Germinal center (tissue), 1 donor: ENCODE measurements around the gene MUC6.

Experiments
- DNase-seq: peaks from one replicate; pipeline ENCODE4 v3.0.0; 2012; ENCODE audit warnings: mixed read lengths, low spot score

MUC6 gene

DNA sequence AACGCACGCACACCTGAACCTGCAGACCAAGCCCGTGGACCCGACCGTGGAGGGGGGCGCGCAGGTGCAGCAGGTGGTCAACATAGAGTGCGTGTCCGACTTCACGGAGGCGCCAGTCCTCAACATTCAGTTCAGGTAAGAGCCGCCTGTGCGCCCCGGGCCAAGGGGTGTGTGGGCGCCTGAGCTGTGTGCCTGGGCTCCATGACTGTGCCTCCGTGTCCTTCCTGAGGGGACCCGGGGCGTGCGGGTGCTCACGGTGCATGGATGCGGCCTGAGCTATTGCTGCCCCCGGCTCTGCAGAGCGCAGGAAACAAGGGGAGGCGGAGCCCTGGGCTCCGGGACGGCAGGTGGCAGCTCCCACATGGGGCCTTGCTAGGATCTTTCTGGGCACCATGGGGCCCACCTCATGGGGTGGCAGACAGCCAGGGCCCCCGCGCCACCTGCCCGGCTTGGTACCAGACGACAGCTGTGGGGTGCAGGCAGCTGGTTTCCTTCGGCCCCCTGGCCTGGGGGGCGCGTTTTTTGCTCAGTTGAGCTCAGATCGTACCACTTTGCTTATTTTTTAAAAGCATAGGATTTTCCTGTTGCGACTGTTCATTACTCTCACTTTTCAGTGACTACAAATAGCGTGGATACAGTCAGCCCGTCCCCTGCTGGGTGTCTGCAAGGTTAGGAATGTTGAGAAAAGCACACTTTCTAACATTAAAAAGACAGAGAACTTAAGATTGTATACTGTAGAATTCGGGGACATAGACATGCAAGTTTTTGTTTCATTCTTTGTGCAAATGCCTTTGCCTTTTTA, 28.3 kb downstream of the MUC6 start:
- DNase-seq, result no peak

DNA sequence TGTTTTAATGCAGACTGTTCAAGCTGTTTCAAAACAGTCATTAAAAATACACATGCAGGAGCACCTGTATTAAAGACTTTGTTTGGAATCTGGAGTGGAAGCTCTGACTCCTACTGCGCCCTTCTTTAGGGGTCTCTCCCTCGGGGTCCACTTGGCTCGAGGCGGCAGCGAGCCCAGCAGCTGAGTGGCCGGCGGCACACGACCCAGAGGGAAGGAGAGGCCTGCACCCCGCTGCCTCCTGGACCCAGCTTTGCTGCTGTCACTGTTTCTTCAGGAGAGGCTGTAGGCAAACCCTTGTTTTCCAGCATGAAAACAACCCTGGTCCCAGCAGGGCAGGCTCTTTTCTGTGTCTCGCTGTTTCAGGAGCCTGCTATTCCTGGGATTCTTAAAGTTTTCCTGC, 29.2 kb downstream of the MUC6 start:
- DNase-seq, result no peak

DNA sequence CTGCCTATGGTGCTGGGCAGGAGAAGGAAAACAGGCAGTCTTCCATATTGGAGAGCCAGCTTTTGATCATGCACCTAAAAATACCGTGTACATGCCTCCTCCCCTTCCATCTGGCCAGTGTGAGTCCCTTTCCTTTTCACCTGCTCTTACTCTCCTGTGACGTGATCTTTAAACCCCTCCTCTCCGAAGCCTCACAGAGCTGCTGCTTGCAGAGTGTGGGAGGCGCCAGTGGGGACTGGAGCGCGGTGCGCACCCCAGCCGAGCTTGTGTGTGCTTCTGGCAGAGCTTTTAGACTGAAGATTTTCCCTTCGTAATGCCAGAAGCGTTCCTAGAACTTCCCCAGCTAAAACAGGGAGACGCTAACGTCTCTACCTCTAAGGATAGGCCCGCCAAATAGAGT, 29.8 kb downstream of the MUC6 start:
- no peak for DNase-seq

DNA sequence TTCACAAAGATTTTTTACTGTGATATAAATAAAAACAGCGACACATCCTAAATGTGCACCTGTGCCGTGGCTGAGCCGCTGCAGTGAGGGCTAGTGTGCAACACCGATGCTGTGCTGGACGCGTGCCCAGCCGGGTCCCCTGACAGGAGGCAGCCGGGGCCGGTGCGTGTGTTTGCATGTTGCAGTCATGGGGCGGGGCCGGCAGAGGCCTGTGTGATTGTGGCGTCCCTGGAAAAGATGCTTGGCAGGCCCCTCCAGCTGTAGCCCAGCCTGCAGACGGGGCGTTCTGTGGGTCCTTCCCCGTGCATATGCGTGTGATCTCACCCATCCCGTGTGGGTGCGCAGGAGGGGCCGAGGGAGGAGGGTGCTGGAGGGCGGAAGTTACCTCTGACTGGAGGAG, 30.6 kb downstream of the MUC6 start:
- no peak for DNase-seq

DNA sequence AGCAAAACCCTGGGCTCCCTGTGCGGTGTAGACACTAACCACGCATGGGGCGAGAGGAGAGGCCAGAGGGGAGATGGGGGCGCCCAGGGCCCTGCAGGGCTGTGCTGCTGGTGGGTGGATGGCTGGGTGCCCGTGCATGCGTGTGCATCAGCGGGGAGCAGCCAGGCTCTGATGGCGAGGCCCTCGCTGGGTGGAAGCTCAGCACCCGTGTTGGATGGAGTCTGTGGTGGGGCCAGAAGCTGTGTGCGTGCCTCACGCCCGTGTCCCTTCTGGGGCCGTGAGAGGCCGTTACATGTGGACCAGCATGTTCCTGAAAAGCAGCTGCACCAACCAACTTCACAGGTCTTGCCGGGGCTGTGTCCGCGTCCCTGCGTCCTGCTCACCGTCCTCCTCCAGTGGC, 33.4 kb downstream of the MUC6 start:
- DNase-seq, result no peak

DNA sequence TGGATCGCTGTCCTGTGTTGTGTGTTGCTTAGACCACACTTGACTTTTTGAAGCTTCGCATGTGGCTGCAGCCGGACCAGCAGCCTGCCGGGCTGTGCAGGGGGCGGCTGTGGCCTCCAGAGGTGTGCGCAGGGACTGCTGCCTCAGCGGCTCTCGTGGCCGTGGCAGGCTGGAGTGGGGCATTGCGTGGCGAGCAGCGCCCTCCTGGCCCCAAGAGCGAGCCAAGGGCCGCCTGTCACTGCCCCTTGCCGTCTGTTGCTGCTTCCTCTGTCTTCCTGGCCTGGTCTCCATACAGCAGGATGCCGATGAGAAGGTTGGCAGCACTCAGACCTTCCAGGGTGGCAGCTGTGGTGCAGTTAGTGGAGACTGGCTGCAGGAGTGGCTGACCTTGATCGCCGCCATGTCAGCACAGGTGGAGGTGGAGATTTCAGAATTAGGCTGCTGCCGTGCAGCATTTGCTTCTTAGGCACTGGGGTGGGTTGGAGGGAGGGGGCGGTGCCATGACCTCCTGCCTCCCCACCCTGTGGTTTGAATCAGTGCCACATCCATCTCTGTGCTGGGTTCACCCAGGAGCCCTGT, 34.0 kb downstream of the MUC6 start:
- DNase-seq, result no peak

DNA sequence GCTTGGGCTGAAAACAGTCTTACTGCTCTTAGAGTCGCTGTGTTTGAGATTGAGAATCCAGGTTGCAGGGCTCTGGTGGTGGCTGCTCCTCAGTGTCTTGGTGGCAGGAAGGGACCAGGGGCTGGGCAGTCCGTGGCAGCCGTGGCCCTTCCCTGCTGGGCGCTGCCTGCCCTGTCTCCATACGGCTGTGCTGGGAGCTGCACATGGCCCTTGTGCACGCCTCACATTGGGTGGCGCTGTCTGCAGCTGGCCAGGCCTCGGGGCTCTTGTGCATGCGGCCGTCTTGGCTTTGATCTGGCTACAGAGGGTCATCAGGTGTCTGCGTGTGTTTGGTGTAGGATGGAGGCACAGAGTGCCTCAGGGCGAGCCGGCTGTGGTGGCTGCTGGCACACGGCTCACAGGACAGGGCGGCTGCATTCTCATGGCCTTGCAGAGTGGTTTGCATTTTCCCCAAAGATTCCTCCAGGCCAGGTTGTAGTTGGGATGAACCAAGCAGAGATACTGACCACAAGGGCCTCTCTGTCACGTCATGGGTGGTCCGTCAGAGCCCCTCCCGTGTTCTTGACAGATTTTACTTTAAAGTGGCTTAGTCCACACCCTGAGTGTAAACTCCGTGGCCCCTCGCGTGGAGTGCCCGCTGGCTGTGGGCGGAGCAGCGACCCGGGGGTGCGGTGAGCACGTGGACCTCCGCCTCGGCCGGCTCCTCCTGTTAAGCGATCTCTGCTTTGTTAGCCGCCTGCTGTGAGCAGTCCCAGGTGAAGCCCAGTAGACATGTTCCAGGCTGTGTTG, 34.7 kb downstream of the MUC6 start:
- DNase-seq, result no peak

DNA sequence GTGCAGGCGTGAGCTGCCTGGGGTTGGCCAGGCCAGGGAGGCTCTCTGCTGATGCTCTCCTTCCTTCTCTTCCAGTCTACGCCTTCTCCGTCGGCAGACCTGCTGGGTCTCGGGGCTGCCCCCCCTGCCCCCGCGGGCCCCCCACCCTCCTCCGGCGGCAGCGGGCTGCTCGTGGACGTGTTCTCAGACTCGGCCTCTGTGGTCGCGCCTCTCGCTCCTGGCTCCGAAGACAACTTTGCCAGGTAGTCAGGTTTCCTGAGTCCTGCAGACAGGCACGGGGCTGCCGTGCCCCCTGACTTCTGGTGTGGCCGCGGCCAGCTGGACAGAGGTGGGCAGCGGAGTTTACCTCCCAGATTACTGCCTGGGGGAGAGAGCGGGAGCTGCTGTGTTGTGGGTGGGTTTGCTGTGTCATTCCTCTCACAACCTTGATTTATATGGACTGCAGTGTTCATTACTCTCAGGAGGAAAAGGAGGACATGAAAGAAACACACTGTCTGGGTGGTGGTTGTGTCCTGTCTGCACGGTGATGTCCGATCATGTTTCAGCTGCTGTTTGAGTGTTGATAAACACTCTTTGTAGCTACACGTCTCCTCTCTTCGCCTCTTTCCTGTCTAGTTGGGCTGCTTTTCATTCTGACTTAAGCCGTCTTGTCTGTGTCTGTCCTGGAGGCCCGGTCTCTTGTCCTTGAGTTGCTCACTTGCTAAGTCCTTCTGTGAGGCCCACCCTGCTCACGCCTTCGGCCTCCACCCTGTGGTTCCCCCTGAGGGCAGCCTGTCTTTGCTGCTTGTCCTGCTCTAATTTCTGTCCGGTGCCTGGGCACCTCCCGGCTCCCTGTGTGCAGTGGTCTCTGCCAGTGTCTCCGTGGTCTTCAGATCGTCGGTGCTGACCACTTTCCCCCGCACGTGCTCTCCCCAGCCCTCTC, 35.9 kb downstream of the MUC6 start:
- DNase-seq, result no peak

DNA sequence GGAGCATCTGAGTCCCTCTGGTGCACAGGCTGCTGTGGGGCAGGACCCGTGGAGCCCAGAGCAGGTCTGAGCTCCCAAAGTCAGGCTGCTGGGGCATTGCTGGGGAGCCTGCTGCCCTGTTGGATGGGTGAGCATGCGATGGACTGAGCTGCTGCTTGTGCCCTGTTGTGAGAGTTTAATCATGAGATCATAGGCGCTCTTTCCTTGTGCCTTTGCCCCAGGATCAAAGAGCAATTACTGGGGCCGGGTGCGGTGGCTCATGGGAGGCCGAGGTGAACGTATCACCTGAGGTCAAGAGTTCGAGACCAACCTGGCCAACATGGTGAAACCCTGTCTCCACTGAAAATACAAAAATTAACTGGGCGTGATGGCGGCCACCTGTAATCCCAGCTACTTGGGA, 37.5 kb downstream of the MUC6 start:
- no peak for DNase-seq

DNA sequence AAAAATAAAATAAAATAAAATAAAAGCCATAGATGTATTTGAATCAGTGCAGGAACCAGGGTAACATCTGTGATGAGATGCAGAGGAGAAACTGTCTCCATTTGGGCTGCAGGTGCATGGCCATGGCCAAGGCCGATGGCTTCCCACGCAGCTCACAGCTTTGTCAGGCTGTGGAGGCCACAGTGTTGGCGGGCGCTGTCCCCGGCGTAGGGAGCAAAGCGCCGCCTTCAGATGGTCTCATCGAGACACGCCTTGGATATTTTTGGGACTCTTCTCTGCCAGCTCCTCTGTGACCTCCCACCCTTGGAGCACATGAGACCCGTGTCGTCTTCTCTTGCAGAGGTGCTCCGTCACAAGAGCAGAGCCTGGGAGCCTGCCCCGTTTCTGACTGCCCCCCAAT, 38.6 kb downstream of the MUC6 start:
- no peak for DNase-seq

DNA sequence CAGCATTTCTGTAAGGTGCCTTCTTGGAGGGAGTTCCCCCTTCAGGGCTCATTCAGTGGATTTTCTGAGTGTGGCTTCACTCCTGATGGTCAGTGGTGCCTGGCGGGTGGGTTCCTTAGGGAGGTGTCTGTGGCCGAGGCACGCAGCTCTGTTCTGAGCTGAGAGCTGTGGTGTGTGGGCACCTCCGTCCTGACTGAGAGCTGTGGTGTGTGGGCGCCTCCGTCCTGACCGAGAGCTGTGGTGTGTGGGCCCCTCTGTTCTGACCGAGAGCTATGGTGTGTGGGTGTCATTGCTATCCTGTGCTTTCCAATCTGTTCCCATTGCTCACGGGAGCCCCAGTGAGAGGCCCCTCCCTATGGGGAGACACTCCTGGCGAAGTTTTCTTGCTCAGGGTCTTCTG, 39.8 kb downstream of the MUC6 start:
- DNase-seq, result no peak

DNA sequence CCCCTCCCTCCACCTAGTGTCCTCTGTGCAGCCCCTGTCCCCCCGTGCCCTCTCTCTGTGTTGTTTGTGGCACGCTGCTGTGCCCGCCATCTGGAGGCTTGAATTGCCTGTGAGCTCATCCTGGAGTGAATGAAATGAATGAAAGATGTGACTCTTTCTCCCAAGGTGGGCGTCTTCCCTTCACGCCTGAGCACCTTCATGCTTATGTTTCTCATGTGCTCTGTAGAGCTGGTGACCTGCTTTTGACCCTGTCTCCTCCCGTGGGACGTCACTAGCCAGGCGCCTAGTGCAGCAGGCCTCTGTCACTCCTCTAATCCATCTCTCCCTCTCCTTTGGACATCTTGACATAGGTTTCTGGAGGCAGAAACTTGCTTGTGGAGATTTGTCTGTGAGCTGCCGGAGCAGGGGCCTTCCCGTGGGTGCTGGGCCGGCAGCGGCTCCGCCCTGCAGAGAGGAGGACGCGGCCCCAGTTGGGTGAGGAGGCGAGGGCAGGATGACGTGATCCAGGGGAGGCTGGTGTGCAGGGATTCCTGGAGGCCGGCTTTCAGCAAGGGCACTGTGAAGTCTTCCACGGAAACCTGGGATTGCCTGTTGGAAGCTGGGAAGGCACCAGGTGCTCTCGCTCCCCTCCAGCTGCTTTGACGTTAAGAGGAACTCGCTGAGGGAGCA, 40.6 kb downstream of the MUC6 start:
- no peak for DNase-seq

DNA sequence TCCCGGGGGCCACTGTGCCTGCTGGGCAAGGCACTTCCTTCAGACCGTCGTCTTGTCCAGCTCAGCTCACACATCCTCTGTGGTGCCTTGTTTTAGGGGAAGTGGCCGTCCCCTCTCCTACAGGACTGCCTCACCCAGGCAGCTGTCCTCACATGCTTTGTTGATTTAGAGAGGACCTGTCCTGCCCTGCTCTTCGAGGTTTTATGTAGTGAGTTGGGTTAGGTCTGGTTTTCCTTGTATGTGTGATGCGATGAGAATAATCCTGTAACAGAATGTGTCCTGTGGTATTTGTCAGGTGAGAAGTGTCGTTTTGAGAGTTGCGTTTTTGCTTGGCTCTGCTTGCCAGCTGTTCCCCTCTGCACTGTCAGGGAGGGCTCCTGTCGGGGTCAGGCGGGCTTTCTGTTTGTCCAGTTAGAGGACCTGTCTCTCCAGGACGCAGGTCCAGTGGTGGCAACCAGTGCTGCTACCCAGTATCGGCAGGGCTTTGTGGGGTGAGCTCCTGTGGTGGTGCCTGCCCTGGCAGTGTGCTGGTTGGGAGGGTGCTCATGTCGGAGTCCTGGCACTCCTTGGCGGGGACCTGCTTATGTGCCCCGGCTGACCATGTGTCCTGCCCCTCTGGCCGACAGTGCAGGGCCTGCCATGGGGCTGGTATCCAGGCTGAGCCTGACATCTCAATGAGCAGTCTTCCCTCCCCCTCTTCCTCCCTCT, 41.3 kb downstream of the MUC6 start:
- DNase-seq, result no peak

DNA sequence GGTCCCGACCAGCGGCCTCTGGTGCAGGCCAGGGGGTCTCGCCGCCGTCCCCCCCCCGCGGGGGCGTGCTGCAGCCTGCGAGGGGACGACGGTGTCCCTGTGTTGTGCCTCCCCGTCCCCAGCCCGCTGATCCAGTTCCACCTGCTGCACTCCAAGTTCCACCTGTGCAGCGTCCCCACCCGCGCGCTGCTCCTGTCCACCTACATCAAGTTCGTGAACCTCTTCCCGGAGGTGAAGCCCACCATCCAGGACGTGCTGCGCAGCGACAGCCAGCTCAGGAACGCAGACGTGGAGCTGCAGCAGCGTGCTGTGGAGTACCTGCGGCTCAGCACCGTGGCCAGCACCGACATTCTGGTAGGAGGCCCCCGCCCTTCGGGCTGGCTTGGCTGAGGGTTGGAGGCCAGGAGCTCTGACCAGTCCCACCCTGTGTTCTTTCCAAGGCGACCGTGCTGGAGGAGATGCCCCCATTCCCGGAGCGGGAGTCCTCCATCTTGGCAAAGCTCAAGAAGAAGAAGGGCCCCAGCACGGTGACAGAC, 42.8 kb downstream of the MUC6 start:
- no peak for DNase-seq

DNA sequence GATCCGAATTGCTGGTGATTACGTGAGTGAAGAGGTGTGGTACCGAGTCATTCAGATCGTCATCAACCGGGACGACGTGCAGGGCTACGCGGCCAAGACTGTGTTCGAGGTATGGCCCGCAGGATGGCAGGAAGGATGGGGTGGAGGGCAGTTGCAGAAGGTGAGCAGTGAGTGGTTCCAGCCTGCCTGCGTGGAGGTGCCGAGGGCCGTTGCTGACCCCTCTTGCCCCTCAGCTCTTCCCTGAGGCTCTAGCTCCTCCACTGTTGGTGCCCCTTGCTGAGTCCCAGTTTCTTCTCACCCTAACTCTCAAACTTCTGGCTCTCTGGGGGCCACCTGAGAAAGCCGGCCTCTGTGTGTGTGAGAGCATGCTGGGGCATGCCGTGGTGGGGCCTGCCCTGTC, 43.9 kb downstream of the MUC6 start:
- no peak for DNase-seq

DNA sequence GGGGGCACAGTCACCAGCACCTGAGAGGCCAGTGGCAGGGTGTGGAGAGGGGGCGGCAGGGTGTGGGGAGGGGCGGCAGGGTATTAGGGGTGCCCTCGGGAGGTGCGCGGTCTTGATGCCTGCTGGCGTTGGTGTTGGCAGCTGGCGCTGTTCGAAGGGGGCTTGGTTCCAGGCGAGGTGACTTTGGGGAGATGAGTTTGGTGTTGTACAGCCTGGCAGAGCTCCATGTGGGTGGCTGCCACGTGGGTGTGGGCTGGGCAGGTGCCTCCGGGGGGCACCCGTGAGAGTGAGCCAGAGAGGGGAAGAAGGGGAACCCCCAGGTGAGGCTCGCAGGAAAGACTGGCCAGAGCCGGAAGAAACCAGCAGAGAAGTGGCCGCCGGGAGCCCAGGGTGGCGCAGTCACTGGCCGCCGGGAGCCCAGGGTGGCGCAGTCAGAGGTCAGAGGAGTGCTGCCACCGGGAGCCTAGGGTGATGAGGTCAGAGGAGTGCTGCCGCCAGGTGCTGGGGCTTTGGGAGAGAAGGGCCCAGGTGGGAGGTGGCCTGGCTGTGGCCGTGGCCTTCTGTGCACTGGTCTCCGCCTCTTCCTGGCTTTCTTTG, 44.7 kb downstream of the MUC6 start:
- no peak for DNase-seq

DNA sequence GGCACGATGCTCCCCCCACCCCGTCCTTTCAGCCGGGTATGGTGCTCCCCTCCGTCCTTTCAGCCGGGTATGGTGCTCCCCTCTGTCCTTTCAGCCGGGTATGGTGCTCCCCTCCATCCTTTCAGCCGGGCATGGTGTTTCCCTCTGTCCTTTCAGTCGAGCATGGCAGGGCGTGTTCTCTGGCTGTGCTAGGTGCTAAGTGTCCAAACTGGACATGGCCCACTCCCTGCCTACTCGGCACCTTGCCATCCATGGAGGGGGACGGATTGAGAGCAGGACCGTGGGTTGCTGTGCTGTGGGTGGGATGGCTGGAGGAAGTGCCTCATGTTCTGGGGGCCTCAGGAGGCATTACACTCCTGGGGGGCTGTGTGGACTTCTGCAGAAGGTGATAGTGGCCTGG, 45.5 kb downstream of the MUC6 start:
- no peak for DNase-seq

DNA sequence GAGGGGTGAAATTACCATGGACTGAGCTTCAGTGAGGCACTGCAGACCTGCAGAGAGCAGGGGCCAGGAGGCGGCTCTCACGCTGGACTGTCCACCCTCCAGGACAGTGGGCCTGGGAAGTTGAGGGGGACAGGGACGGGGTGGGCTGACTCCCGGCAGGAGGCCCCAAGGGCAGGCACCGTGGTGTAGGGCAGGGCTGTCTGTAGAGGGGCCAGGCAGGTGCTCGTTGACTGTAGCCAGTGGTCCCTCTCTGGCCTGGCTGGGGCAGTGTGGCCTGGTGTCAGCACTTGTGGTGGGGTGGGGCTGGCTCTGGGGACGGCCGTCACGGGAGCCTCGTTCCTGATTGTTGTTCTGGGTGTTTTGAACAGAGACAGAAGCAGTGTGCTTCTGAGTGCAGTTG, 46.4 kb downstream of the MUC6 start:
- DNase-seq, result no peak

DNA sequence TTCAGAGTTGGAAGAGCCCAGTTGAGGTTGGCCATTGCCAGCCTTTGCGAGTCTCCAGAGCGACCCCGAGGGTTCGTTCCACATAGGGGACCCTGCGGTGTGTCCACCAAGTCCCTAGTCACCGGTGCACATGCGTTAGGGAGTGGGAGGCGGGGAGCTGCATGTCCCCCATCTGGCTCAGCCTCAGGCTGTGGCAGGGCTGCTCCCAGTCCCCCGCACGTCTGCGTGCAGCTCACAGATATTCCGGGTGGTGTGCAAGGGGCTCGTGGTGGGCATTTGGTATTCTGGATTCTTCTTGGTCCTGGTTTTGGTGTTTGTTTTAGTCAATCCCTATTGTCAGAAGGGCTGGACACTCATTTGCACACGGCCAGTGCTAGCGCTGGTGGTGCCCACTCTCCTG, 48.8 kb downstream of the MUC6 start:
- no peak for DNase-seq

DNA sequence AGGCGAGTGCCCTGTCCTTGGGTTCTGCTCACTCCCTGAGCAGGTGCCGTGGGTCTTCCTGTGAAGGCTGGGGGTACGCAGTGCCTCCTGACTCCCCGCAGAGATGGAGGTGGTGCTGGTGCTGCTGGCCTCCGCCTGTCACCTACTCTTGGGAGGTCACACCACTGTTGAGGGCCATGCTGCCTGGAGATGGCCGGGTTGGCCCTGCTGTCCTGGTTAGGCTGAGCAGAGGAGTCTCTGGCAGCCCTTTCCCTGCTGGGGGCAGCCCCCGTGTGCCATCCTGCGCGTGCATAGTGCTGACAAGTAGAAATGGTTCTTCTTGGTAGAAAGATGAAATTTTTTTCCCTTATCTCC, 49.6 kb downstream of the MUC6 start:
- DNase-seq, result no peak
